Adipocyte (in vitro differentiated cells): ENCODE data around the gene ESPN.
A peak's percentile ranks its signal among the peaks of the same experiment; 100 is the strongest.
"Not testable (repeated sequence)": the region's sequence is repeated elsewhere in the genome, so short reads cannot be mapped to it uniquely, and the experiment has no call there.

Experiments
- DNase-seq: peaks from one replicate; pipeline ENCODE4 v3.0.0-alpha.2; 2015; ENCODE audit warnings: low read depth
- H3K27me3 ChIP-seq: replicated peaks from 2 replicates; pipeline ENCODE4 v1.7.0; 2013; ENCODE audit warnings: mild to moderate bottlenecking, low read length, moderate library complexity; ENCODE audit not compliant: control insufficient read depth, insufficient read depth
- H3K36me3 ChIP-seq: 2 replicates; pipeline ENCODE4 v1.7.0; 2013; ENCODE audit warnings: low read length, mild to moderate bottlenecking, moderate library complexity; ENCODE audit not compliant: control insufficient read depth, insufficient read depth, severe bottlenecking
- H3K4me1 ChIP-seq: 2 replicates; pipeline ENCODE4 v1.7.0; 2013; ENCODE audit warnings: mild to moderate bottlenecking, low read length, moderate library complexity; ENCODE audit not compliant: control insufficient read depth, insufficient read depth
- H3K4me3 ChIP-seq: 2 replicates; pipeline ENCODE4 v1.7.0; 2013; ENCODE audit warnings: mild to moderate bottlenecking, low read length, moderate library complexity
- H3K9ac ChIP-seq: 2 replicates; pipeline ENCODE4 v1.7.0; 2013; ENCODE audit warnings: mild to moderate bottlenecking, low read length, moderate library complexity
- H3K9me3 ChIP-seq: 2 replicates; pipeline ENCODE4 v1.7.0; 2013; ENCODE audit warnings: mild to moderate bottlenecking, low read length, moderate library complexity; ENCODE audit not compliant: control insufficient read depth

The ESPN gene

GRCh38 chr1:6420454-6421042 lies 4.0 kb upstream of the ESPN start:
- Histone ChIP-seq H3K9ac (no peak overlapping the region), H3K36me3 (no peaks in the 10 kb centered on the region), H3K9me3 (no peaks in the 10 kb centered on the region), H3K27me3 (peaks cover 71% of the 10 kb centered on the region), H3K4me3 (peak overlapping the region; percentile 11), H3K4me1 (peaks cover 18% of the 10 kb centered on the region)
- DNase-seq = no peak

GRCh38 chr1:6421266-6421665 lies 3.3 kb upstream of the ESPN start:
- Histone ChIP-seq H3K36me3 (no peaks in the 10 kb centered on the region), H3K4me1 (peaks cover 17% of the 10 kb centered on the region), H3K9ac (no peak overlapping the region), H3K27me3 (peaks cover 75% of the 10 kb centered on the region), H3K4me3 (no peak overlapping the region), H3K9me3 (no peaks in the 10 kb centered on the region)
- no peak for DNase-seq

GRCh38 chr1:6423321-6423999 lies 1.1 kb upstream of the ESPN start:
- H3K9me3 ChIP-seq = no peaks in the 10 kb centered on the region
- no peak overlapping the region for H3K9ac ChIP-seq
- H3K4me3 ChIP-seq = no peak overlapping the region
- peaks cover 17% of the 10 kb centered on the region for H3K4me1 ChIP-seq
- peaks cover 70% of the 10 kb centered on the region for H3K27me3 ChIP-seq
- DNase-seq = no peak
- H3K36me3 ChIP-seq = no peaks in the 10 kb centered on the region

GRCh38 chr1:6424000-6424565 lies 493 bp upstream of the ESPN start:
- no peaks in the 10 kb centered on the region for H3K36me3 ChIP-seq
- H3K4me1 ChIP-seq = peaks cover 17% of the 10 kb centered on the region
- no peaks in the 10 kb centered on the region for H3K9me3 ChIP-seq
- no peak for DNase-seq
- H3K9ac ChIP-seq = no peak overlapping the region
- H3K27me3 ChIP-seq = peaks cover 65% of the 10 kb centered on the region
- H3K4me3 ChIP-seq = no peak overlapping the region

- peaks cover 69% of the 10 kb centered on the region for H3K27me3 ChIP-seq
- H3K9me3 ChIP-seq = no peaks in the 10 kb centered on the region
- no peak for DNase-seq
- H3K4me3 ChIP-seq = no peak overlapping the region
- H3K36me3 ChIP-seq = no peaks in the 10 kb centered on the region
- H3K9ac ChIP-seq = no peak overlapping the region
- peaks cover 9% of the 10 kb centered on the region for H3K4me1 ChIP-seq
Measured at GRCh38 chr1:6425658-6426057, 1.1 kb downstream of the ESPN start.

- Histone ChIP-seq H3K36me3 (no peaks in the 10 kb centered on the region), H3K4me3 (no peak overlapping the region), H3K4me1 (peaks cover 9% of the 10 kb centered on the region), H3K27me3 (peaks cover 66% of the 10 kb centered on the region), H3K9ac (no peak overlapping the region), H3K9me3 (no peaks in the 10 kb centered on the region)
- DNase-seq = no peak
Measured at GRCh38 chr1:6426277-6426971, 1.8 kb downstream of the ESPN start.

GRCh38 chr1:6426972-6427350 lies 2.4 kb downstream of the ESPN start:
- H3K4me1 ChIP-seq = peaks cover 9% of the 10 kb centered on the region
- no peak for DNase-seq
- H3K9ac ChIP-seq = no peak overlapping the region
- H3K27me3 ChIP-seq = peaks cover 62% of the 10 kb centered on the region
- H3K36me3 ChIP-seq = no peaks in the 10 kb centered on the region
- no peak overlapping the region for H3K4me3 ChIP-seq
- no peaks in the 10 kb centered on the region for H3K9me3 ChIP-seq

GRCh38 chr1:6427441-6428390 lies 3.1 kb downstream of the ESPN start:
- H3K36me3 ChIP-seq = no peaks in the 10 kb centered on the region
- DNase-seq = no peak
- H3K9me3 ChIP-seq = no peaks in the 10 kb centered on the region
- H3K27me3 ChIP-seq = peaks cover 62% of the 10 kb centered on the region
- H3K9ac ChIP-seq = no peak overlapping the region
- peaks cover 8% of the 10 kb centered on the region for H3K4me1 ChIP-seq
- H3K4me3 ChIP-seq = no peak overlapping the region

GRCh38 chr1:6428453-6428852 lies 3.9 kb downstream of the ESPN start:
- not testable (repeated sequence) for H3K36me3 ChIP-seq, H3K9ac ChIP-seq, H3K9me3 ChIP-seq, DNase-seq, H3K4me1 ChIP-seq, H3K4me3 ChIP-seq
- H3K27me3 ChIP-seq = peaks cover 56% of the 10 kb centered on the region

GRCh38 chr1:6429660-6430411 lies 5.3 kb downstream of the ESPN start:
- H3K27me3 ChIP-seq = peaks cover 56% of the 10 kb centered on the region
- H3K36me3 ChIP-seq, H3K4me3 ChIP-seq, H3K4me1 ChIP-seq, H3K9ac ChIP-seq, H3K9me3 ChIP-seq: not testable (repeated sequence)
- peak; percentile 20 for DNase-seq
